AG09319 (cell line): Measurements from ENCODE around the gene CLIC3.
A peak's percentile ranks its signal among the peaks of the same experiment; 100 is the strongest.

Experiments used
- DNase-seq: peaks from one replicate; pipeline ENCODE4 v3.0.0-alpha.2; 2010; ENCODE audit warnings: low read depth; ENCODE audit errors: extremely low read depth
- CTCF ChIP-seq: IDR thresholded peaks from 2 replicates; pipeline ENCODE4 v1.5.1; 2011; ENCODE audit warnings: low read depth, mild to moderate bottlenecking, inconsistent platforms, low read length, moderate library complexity

CLIC3 gene

GRCh38 chr9:136994888-136995230 is 1.5 kb downstream of the CLIC3 start:
- DNase-seq, result no peak
- TF ChIP-seq CTCF, result no peak

- no peak for DNase-seq
- TF ChIP-seq CTCF, result no peak
These were observed 2.0 kb downstream of the CLIC3 start for GRCh38 chr9:136994180-136994887.

- TF ChIP-seq CTCF, result no peak
- DNase-seq, result no peak
These were observed 3.5 kb downstream of the CLIC3 start for GRCh38 chr9:136992819-136993369.

- TF ChIP-seq CTCF, result no peak
These were observed 4.2 kb downstream of the CLIC3 start, which contains the start of gene PAXX for GRCh38 chr9:136991993-136992818. Gene PAXX, plus strand, starts transcription at chr9:136992422. Its CDS starts 22 bp downstream, at chr9:136992444.

GRCh38 chr9:136990242-136990911 is 6.0 kb downstream of the CLIC3 start:
- no peak for DNase-seq
- no peak for TF ChIP-seq CTCF

More at GRCh38 chr9:136991993-136992818, 4.2 kb downstream of the CLIC3 start, which contains the start of gene PAXX:
- DNase-seq, result peak; percentile 63

- no peak for DNase-seq
- TF ChIP-seq CTCF, result no peak
These were observed 7.5 kb downstream of the CLIC3 start for GRCh38 chr9:136988872-136989271.
